HS-5 (cell line): Measurements from ENCODE around the gene HDAC5.

Experiments
- DNase-seq: peaks from one replicate; pipeline ENCODE4 v3.0.0-alpha.2; 2012; ENCODE audit warnings: low read depth

HDAC5 gene

GRCh38 chr17:44087319-44087718, 36.1 kb downstream of the HDAC5 start:
- no peak for DNase-seq

- peak; percentile 56 for DNase-seq
These were observed 36.8 kb downstream of the HDAC5 start for GRCh38 chr17:44086364-44087311.

- no peak for DNase-seq
These were observed 37.5 kb downstream of the HDAC5 start for GRCh38 chr17:44085908-44086307.

GRCh38 chr17:44084921-44085320, 38.5 kb downstream of the HDAC5 start:
- no peak for DNase-seq

- DNase-seq = no peak
These were observed 39.3 kb downstream of the HDAC5 start for GRCh38 chr17:44084131-44084538.

- DNase-seq = no peak
These were observed 40.1 kb downstream of the HDAC5 start for GRCh38 chr17:44083250-44083849.

GRCh38 chr17:44082256-44082927, 41.0 kb downstream of the HDAC5 start:
- no peak for DNase-seq

- no peak for DNase-seq
These were observed 41.8 kb downstream of the HDAC5 start for GRCh38 chr17:44081681-44082080.

GRCh38 chr17:44079877-44080821, 43.3 kb downstream of the HDAC5 start:
- DNase-seq = no peak

- no peak for DNase-seq
These were observed 45.0 kb downstream of the HDAC5 start for GRCh38 chr17:44078412-44078811.

GRCh38 chr17:44077595-44077909, 45.9 kb downstream of the HDAC5 start:
- no peak for DNase-seq

GRCh38 chr17:44076716-44077594, 46.5 kb downstream of the HDAC5 start:
- no peak for DNase-seq

- no peak for DNase-seq
These were observed 47.7 kb downstream of the HDAC5 start for GRCh38 chr17:44075598-44076293.

GRCh38 chr17:44074911-44075285, 48.5 kb downstream of the HDAC5 start:
- no peak for DNase-seq

- DNase-seq = no peak
These were observed 49.1 kb downstream of the HDAC5 start for GRCh38 chr17:44074231-44074910.

GRCh38 chr17:44071772-44072171, 51.7 kb downstream of the HDAC5 start:
- DNase-seq = no peak

GRCh38 chr17:44071198-44071520, 52.3 kb downstream of the HDAC5 start:
- no peak for DNase-seq

GRCh38 chr17:44070455-44071197, 52.8 kb downstream of the HDAC5 start, which contains the start of gene G6PC3:
Gene G6PC3, plus strand, starts transcription at chr17:44070735. Its CDS starts 231 bp downstream, at chr17:44070966.
- DNase-seq = peak; percentile 87

GRCh38 chr17:44069974-44070454, 53.4 kb downstream of the HDAC5 start:
- DNase-seq = no peak
